ENCODE measurements around the gene ZBTB17. TPM values are rescaled to one million over a fixed set of nuclear protein-coding genes. Genes with fewer than 3 reads are reported as not detected.

The ZBTB17 gene
- total and polyA plus RNA-seq, 10 of the 15 experiments (the other 5 are each of a cell fraction or from before 2014, with no cell fraction given) = 0.87 to 59.4 (median 38.7) TPM

DNA sequence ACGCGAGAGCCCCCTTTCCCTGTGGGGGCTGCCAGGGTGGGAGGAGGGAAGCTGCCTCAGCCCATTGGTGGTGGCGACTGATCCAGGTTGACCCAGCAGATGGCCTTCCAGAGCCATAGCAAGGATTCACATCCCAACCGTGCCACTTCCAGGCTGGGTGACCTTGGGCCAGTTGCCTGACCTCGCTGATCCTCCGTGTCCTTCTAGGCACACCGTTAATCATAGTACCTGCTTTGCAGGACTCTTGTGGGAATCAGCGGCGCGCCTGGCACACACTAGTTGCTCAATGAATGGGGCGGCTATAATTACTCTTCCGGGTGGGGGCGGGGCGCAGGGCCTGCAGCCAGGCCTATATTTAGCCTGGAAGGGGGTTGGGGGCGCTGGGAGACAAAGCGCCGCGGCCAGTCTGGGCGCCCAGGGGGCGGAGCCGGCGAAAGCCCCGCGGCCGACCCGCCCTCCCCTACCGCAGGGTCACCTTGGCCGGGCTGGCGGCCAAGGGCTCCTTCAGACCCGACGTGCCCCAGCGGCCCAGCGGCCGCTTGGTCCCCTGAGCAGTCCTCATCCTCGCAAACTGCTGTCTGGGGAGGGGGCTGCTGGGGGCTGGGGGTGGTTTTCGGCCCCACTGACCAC lies 36.8 kb upstream of the ZBTB17 start (continued):
- TF ChIP-seq MAX (IDR thresholded peaks at IDR 0.05; ENCODE audit: low read depth, low read length) = no peak
- no peak for TF ChIP-seq ATF3 (IDR thresholded peaks at IDR 0.05; ENCODE audit: borderline replicate concordance, extremely low read depth, low read depth, low read length)
- no peak for TF ChIP-seq RCOR1 (conservative IDR thresholded peaks at IDR 0.05; ENCODE audit: low read depth, low read length)
- TF ChIP-seq BHLHE40 (IDR thresholded peaks at IDR 0.05; ENCODE audit: borderline replicate concordance in 1 of 2, low read depth in 2 of 2, low read length in 1 of 2) = peak in 1 of 2 experiments; percentile 42; a peak in 2 of 4 replicates
- no peak for TF ChIP-seq EGR1 (IDR thresholded peaks at IDR 0.05; ENCODE audit: borderline replicate concordance in 1 of 2, low read depth in 2 of 2, low read length in 2 of 2)
- TF ChIP-seq SP1 (IDR thresholded peaks at IDR 0.05; ENCODE audit: low read depth, low read length) = no peak
- TF ChIP-seq, protein P1, sequence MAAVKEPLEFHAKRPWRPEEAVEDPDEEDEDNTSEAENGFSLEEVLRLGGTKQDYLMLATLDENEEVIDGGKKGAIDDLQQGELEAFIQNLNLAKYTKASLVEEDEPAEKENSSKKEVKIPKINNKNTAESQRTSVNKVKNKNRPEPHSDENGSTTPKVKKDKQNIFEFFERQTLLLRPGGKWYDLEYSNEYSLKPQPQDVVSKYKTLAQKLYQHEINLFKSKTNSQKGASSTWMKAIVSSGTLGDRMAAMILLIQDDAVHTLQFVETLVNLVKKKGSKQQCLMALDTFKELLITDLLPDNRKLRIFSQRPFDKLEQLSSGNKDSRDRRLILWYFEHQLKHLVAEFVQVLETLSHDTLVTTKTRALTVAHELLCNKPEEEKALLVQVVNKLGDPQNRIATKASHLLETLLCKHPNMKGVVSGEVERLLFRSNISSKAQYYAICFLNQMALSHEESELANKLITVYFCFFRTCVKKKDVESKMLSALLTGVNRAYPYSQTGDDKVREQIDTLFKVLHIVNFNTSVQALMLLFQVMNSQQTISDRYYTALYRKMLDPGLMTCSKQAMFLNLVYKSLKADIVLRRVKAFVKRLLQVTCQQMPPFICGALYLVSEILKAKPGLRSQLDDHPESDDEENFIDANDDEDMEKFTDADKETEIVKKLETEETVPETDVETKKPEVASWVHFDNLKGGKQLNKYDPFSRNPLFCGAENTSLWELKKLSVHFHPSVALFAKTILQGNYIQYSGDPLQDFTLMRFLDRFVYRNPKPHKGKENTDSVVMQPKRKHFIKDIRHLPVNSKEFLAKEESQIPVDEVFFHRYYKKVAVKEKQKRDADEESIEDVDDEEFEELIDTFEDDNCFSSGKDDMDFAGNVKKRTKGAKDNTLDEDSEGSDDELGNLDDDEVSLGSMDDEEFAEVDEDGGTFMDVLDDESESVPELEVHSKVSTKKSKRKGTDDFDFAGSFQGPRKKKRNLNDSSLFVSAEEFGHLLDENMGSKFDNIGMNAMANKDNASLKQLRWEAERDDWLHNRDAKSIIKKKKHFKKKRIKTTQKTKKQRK (IDR thresholded peaks at IDR 0.05; ENCODE audit: low read depth, low read length) = no peak
- TF ChIP-seq ATF2 (IDR thresholded peaks at IDR 0.05; ENCODE audit: low read length) = no peak
- TF ChIP-seq IRF5 (IDR thresholded peaks at IDR 0.05; ENCODE audit: borderline replicate concordance) = no peak
- no peak for TF ChIP-seq RAD51 (IDR thresholded peaks at IDR 0.05)
- TF ChIP-seq RUNX3 (IDR thresholded peaks at IDR 0.05; ENCODE audit: low read length) = peak; percentile 7; the same call in 1 of the 2 replicates
- TF ChIP-seq SMARCA5 (IDR thresholded peaks at IDR 0.05) = peak; percentile 92
- no peak for TF ChIP-seq KDM1A (IDR thresholded peaks at IDR 0.05; ENCODE audit: borderline replicate concordance)
- TF ChIP-seq SREBF2 (IDR thresholded peaks at IDR 0.05; ENCODE audit: low read length) = no peak
- TF ChIP-seq NR2C1 (IDR thresholded peaks at IDR 0.05) = no peak
